Measurements from ENCODE around the gene P2RY14. TPM values are rescaled to one million over a fixed set of nuclear protein-coding genes. Genes with fewer than 3 reads are reported as not detected.

P2RY14 gene
- total RNA-seq, 1 experiment from 2014 or later: not detected

- no peak overlapping the region for H3K27ac Mint-ChIP-seq (ENCODE audit: unreplicated experiment)
- CTCF ChIA-PET: no interaction called here
- POLR2A ChIA-PET: no interaction called here
Measured at GRCh38 chr3:151218136-151218535, 60.2 kb downstream of the P2RY14 start.

GRCh38 chr3:151216641-151217607 is 61.4 kb downstream of the P2RY14 start:
- 0 out of 2 replicates have a peak, but pooled peaks cover 7% of the 10 kb centered on the region for H3K9me3 ChIP-seq
- Mint-ChIP-seq H3K4me3 (ENCODE audit: unreplicated experiment) (no peak overlapping the region), H3K9me3 (ENCODE audit: unreplicated experiment) (peaks cover 15% of the 10 kb centered on the region), H3K36me3 (ENCODE audit: insufficient read depth, unreplicated experiment) (peaks cover 16% of the 10 kb centered on the region), H3K27me3 (ENCODE audit: insufficient read depth, unreplicated experiment) (no peaks in the 10 kb centered on the region), H3K27ac (ENCODE audit: unreplicated experiment) (no peak overlapping the region), H3K4me1 (ENCODE audit: low read depth, unreplicated experiment) (peaks cover 7% of the 10 kb centered on the region)
- DNase-seq: no peak
- no peaks in the 10 kb centered on the region for H3K27me3 ChIP-seq (replicated peaks; ENCODE audit: control insufficient read depth, insufficient read depth, low read length)
- no TSS peak for BruUV-seq (replicated peaks)
- H3K36me3 ChIP-seq (ENCODE audit: control insufficient read depth, insufficient read depth, low read length): no peaks in the 10 kb centered on the region
- no peak overlapping the region for H3K4me3 ChIP-seq (ENCODE audit: low read depth, low read length)
- no peaks in the 10 kb centered on the region for H3K4me1 ChIP-seq
- ChIA-PET CTCF (no interaction called here), POLR2A (no interaction called here)
- no peak for TF ChIP-seq CTCF (IDR thresholded peaks at IDR 0.05; ENCODE audit: insufficient read depth in 1 of 2, low read depth in 1 of 2, low read length in 1 of 2, severe bottlenecking in 1 of 2, unreplicated experiment in 1 of 2)
- intact Hi-C loops (cut with micrococcal nuclease; ENCODE audit: unreplicated experiment): no loop called here

More at GRCh38 chr3:151218136-151218535, 60.2 kb downstream of the P2RY14 start:
- H3K4me3 ChIP-seq (ENCODE audit: low read depth, low read length): no peak overlapping the region
- Mint-ChIP-seq H3K9me3 (ENCODE audit: unreplicated experiment) (peaks cover 25% of the 10 kb centered on the region), H3K4me1 (ENCODE audit: low read depth, unreplicated experiment) (peaks cover 7% of the 10 kb centered on the region), H3K27me3 (ENCODE audit: insufficient read depth, unreplicated experiment) (no peaks in the 10 kb centered on the region), H3K4me3 (ENCODE audit: unreplicated experiment) (no peak overlapping the region), H3K36me3 (ENCODE audit: insufficient read depth, unreplicated experiment) (peaks cover 23% of the 10 kb centered on the region)
- no peaks in the 10 kb centered on the region for H3K36me3 ChIP-seq (ENCODE audit: control insufficient read depth, insufficient read depth, low read length)
- DNase-seq: no peak
- intact Hi-C loops (cut with micrococcal nuclease; ENCODE audit: unreplicated experiment): no loop called here
- no peaks in the 10 kb centered on the region for H3K27me3 ChIP-seq (replicated peaks; ENCODE audit: control insufficient read depth, insufficient read depth, low read length)
- no peaks in the 10 kb centered on the region for H3K4me1 ChIP-seq
- 0 out of 2 replicates have a peak, but pooled peaks cover 9% of the 10 kb centered on the region for H3K9me3 ChIP-seq
- no peak for TF ChIP-seq CTCF (IDR thresholded peaks at IDR 0.05; ENCODE audit: insufficient read depth in 1 of 2, low read depth in 1 of 2, low read length in 1 of 2, severe bottlenecking in 1 of 2, unreplicated experiment in 1 of 2)
- no TSS peak for BruUV-seq (replicated peaks)

- POLR2A ChIA-PET: no interaction called here
- Mint-ChIP-seq H3K9me3 (ENCODE audit: unreplicated experiment) (no peaks in the 10 kb centered on the region), H3K27me3 (ENCODE audit: insufficient read depth, unreplicated experiment) (no peaks in the 10 kb centered on the region), H3K36me3 (ENCODE audit: insufficient read depth, unreplicated experiment) (no peaks in the 10 kb centered on the region), H3K4me1 (ENCODE audit: low read depth, unreplicated experiment) (peaks cover 7% of the 10 kb centered on the region), H3K27ac (ENCODE audit: unreplicated experiment) (no peak overlapping the region), H3K4me3 (ENCODE audit: unreplicated experiment) (no peak overlapping the region)
- Histone ChIP-seq H3K9me3 (no peaks in the 10 kb centered on the region), H3K4me3 (ENCODE audit: low read depth, low read length) (no peak overlapping the region), H3K36me3 (ENCODE audit: control insufficient read depth, insufficient read depth, low read length) (no peaks in the 10 kb centered on the region), H3K4me1 (peaks cover 18% of the 10 kb centered on the region), H3K27me3 (replicated peaks; ENCODE audit: control insufficient read depth, insufficient read depth, low read length) (no peaks in the 10 kb centered on the region)
- no peak for TF ChIP-seq CTCF (IDR thresholded peaks at IDR 0.05; ENCODE audit: insufficient read depth in 1 of 2, low read depth in 1 of 2, low read length in 1 of 2, severe bottlenecking in 1 of 2, unreplicated experiment in 1 of 2)
- no TSS peak for BruUV-seq (replicated peaks)
- DNase-seq: no peak
- CTCF ChIA-PET: no interaction called here
- intact Hi-C loops (cut with micrococcal nuclease; ENCODE audit: unreplicated experiment): loop anchor here (5.0 kb wide), 1 partner anchor 47 kb away; no protein-coding TSS in a partner anchor
Measured at GRCh38 chr3:151214459-151214858, 63.9 kb downstream of the P2RY14 start.
